Bone marrow (tissue), 2 donors: ENCODE data around the gene WASF2.

Source experiments
- DNase-seq, 2 donors: peaks; one replicate each; lab custom pipeline; 2025; lab: John Stamatoyannopoulos, UW

Gene WASF2

GRCh38 chr1:27374362-27375086 is 115.4 kb downstream of the WASF2 start, which contains the start of gene FCN3:
FCN3 (minus strand) TSS chr1:27374824; CDS start chr1:27374818, 6 bp downstream.
- DNase-seq: no peak

DNA sequence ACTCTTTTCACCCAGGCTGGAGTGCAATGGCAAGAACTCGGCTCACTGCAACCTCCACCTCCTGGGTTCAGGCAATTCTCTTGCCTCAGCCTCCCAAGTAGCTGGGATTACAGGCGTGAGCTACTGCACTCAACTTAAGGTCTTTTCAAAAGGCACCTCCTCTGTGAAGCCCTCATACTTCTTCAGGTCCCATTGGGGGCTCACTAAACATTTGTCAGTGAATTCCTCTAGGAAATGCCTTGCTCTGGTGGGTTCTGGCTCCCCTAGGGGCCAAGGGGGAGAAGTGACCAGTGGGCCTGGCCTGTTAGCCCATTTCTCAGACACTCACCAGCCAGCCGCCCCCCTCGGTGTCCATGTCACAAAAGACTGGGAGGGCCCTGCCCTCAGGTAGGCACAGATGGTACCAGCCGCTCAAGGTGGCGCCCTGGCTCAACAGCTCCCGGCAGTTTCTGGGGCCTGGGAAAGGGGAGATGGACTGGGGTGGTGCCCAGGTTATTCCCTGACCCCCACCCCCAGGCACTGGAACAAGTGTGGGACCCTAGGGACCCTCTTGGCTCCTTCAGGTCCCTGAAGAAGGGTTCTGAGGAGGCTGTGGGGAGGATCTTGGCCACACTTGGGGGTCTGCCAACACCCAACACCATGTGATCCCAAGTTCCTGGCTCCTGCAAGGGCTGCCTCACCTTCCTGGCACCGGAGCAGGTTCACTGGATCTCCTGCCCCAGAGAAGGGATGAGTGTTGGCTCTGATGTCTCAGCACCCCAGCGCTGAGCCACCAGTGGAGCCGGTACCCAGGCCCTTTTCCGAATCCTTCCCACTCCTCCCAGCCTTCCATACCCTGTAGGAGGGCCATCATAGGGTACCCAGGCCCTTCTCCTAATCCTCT is 116.9 kb downstream of the WASF2 start:
- DNase-seq: no peak

GRCh38 chr1:27372022-27372807 is 117.8 kb downstream of the WASF2 start:
- no peak for DNase-seq

- no peak for DNase-seq
Measured at GRCh38 chr1:27368869-27369582, 120.9 kb downstream of the WASF2 start.

GRCh38 chr1:27367160-27367650 is 122.8 kb downstream of the WASF2 start:
- DNase-seq: no peak

- DNase-seq: peak; percentile 17 to 58
Measured at GRCh38 chr1:27366411-27367159, 123.4 kb downstream of the WASF2 start, which contains the start of gene MAP3K6. MAP3K6 (minus strand) TSS chr1:27366961; CDS start chr1:27366597, 364 bp downstream.

- DNase-seq: peak in 1 of 2 donors; percentile 79
Measured at GRCh38 chr1:27366113-27366410, 123.9 kb downstream of the WASF2 start.

- peak; percentile 62 to 85 for DNase-seq
Measured at GRCh38 chr1:27365372-27366112, 124.4 kb downstream of the WASF2 start.

DNA sequence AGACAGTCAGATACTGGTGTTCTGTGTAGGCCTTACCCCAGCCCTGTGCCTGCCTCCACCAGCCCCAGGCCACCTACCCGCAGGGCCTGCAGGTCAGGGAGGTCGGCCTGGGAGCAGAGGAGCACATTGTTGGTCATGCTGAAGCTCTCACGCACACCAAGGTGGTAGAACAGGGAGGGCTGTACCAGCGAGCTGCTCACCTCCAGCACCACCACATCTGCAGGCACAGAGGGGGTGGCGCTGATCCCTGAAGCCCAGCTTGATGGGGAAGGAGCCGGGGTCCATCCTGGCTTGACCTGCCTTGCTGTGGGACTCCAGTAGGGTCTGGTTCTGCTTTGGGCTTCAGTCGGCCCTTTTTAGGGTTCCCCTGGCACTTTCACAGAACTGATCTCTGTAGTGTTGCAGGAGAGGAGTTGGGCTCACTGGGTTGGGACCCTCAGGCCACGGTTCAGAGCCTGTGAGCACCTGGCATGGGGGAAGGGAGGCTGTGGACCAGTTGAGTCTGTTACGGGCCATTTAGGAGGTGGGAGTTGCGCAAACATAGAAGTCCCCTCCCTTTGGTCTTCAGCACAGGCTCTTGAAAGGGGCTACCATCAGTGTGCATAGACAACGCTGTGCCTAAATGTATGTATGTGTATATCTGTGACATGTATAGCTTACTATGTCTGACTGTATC is 125.1 kb downstream of the WASF2 start:
- DNase-seq: no peak

- no peak for DNase-seq
Measured at GRCh38 chr1:27363766-27364695, 125.9 kb downstream of the WASF2 start.

DNA sequence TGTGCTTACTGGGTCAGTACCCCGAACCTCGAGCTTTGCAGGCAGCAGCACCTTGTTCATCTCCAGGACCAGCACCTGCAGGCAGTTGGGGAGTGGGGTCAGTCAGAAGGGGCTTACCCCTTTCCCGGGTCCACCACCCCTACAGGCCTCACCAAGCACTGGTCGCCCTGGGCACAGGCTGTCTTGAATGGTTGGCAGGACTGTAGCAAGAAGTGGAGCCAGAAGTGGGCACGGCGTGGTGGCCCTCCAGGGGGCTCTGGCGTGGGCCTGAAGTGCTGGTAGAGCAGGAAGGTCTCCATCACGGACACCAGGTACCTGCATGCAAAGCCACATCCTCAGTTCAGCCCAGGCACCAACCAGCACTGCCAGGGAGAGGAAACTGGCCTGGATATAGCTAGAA is 128.4 kb downstream of the WASF2 start:
- DNase-seq: no peak

DNA sequence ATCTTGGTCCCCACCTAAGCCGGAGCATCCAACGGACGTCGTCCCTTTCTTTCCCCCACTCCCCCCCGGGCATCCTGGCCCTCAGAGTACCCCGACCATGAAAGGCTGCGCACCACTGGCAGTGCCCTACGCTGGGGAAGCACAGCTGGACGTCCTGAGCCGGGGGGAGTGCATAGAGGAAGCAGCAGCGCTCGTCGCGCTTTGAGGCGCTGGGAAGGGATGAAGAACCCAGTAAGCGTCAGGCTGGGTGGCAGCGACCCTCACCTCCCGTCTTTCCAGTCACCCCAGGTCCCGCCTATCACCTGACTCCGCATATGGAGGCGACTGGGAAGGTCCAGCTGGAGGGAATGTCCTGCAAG is 128.9 kb downstream of the WASF2 start:
- DNase-seq: no peak

GRCh38 chr1:27360159-27361043 is 129.6 kb downstream of the WASF2 start:
- peak in 1 of 2 donors; percentile 11 for DNase-seq

- no peak for DNase-seq
Measured at GRCh38 chr1:27359822-27360158, 130.2 kb downstream of the WASF2 start.

DNA sequence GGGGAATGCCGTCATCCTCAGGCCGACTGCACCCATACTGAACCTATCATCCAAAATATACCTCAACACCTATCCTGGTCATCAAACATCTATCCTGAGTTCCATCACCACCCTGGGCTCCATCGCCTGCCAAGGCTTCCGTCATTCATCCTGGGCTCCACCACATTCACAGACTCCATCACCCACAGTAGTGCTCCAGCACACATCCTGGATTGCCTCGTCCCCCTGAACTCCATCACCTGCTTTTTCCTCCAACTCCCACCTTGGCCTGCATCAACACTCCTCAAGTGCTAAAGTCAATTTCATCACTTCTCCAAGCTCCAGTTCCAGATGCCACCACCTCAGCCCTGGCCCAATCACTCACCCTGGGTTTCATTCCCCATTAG is 131.0 kb downstream of the WASF2 start:
- DNase-seq: no peak

GRCh38 chr1:27358038-27358927 is 131.7 kb downstream of the WASF2 start:
- no peak for DNase-seq
